Coronary artery (tissue), 2 donors: ENCODE results near the gene CMTM1.

ENCODE experiments used
- DNase-seq: peaks from one replicate; pipeline ENCODE4 v3.0.0-alpha.2; 2017; ENCODE audit warnings: low spot score
- H3K27ac ChIP-seq, 2 donors: fragments of 200-600 bp; sonication (generic); one replicate each; pipeline ENCODE4 v1.5.1; 2016 to 2019
- H3K4me3 ChIP-seq: fragments of 200-600 bp; sonication (generic); 2 replicates; pipeline ENCODE4 v1.5.1; 2016; ENCODE audit warnings: mild to moderate bottlenecking, moderate library complexity
- CTCF ChIP-seq: fragments of 200-600 bp; sonication (generic); IDR thresholded peaks from one replicate; pipeline ENCODE4 v1.5.1; 2019; ENCODE audit warnings: antibody characterized with exemption

CMTM1 gene

DNA sequence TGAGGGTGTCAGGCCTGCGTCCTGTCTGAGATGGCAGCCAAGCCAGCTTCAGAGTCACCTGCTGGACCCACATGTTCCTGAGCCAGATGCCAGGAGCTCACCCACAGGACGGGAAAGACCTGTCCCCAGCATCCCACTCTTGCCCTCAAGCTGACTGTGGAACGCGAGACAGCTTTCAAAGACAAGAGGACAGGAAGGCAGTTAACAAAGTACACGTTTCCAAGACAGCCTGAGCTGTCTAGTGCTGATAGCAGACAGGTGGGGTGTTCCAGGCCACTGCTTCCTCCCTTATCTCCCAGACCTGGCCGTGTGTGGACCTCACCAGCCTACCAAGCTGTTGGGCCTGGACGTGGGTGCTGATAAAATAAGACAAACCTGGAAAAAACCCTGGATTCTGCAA lies 51.5 kb downstream of the CMTM1 start:
- no peak for TF ChIP-seq CTCF
- no peak overlapping the region for H3K4me3 ChIP-seq
- no peak overlapping the region for H3K27ac ChIP-seq
- no peak for DNase-seq

GRCh38 chr16:66618588-66619375 lies 52.5 kb downstream of the CMTM1 start:
- DNase-seq, result no peak
- H3K27ac ChIP-seq, result peak overlapping the region in 1 of 2 donors; percentile 61
- no peak for TF ChIP-seq CTCF
- H3K4me3 ChIP-seq, result no peak overlapping the region

DNA sequence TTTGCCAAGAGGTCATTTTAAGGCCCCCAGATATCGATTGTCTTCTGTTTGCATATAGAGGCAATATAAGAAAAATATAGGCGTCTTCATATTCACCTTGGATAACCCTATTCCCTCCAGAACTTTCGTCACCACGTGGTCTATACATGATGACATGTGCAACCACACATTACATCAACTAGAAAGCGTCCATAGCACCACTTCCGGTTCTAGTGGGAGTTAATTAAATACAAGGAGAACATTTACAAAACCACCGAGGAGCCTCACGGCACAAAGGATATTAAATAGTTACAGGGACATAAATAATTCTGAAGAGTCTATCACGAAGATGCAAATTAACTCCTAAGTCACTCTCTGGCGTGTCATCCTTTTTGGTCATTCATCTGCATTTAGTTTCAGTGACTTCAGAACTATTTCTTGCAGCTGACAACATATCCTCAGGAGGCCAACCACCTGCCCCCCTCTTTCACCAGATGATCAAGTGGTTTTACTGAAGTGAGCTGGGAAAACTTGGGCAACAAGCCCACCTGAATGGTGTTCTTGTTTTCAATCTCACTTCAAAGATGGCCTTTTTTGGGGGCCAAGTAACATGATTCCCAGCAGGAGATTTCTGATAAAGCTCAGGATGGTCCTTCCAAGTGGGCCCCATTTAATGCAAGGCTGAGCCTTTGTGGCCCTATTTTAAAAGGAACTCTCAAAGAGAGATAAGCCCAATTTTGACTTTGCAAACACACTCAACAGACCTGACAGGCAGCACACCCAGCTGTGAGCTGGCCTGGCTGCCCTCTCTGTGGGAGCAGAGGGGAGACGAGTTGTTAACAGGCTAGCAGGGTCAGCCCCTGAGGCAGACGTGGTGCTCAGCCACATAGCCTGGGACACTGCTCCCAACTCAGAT lies 53.5 kb downstream of the CMTM1 start:
- TF ChIP-seq CTCF, result no peak
- peak; percentile 56 for DNase-seq
- H3K4me3 ChIP-seq, result no peak overlapping the region
- no peak overlapping the region for H3K27ac ChIP-seq

DNA sequence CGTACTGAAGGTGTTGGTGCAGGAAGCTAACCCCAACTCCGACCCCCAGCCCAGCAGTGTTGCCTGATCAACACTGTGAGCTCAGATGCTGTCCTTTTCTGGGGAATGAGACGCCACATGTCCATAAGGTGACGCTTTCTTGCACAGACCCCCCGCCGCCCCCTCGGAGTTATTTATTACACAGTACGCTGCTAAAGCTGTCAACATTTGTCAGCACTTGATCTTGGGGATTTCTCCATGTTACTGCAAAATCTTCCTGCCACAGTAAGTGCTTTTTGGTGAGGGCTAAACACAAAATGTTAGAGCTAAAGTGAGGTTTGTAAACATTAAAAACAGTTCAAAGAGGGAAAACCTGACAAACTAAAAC lies 54.2 kb downstream of the CMTM1 start:
- DNase-seq, result no peak
- TF ChIP-seq CTCF, result no peak
- H3K27ac ChIP-seq, result no peak overlapping the region
- H3K4me3 ChIP-seq, result no peak overlapping the region

DNA sequence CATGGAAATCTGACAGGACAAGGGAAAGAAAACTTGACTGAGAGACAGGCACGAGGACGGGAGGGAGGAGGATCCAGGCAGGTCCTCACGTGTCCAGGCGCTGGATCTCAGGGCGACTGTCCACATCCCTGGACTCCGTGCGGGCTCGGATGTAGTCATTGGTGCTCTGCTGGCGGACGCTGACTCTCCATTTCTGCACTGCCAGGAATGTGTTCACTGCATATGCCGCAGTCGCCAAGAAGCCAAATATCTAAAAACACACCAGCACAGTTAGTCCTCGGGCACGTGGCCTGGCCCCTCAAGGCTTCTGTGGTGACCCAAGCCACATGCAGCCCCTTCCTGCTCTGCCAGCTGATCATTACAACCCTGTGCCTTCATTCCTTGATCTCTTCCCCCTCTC lies 55.7 kb downstream of the CMTM1 start:
- DNase-seq, result peak; percentile 57
- no peak overlapping the region for H3K27ac ChIP-seq
- H3K4me3 ChIP-seq, result no peak overlapping the region
- TF ChIP-seq CTCF, result no peak

- Histone ChIP-seq H3K4me3 (no peak overlapping the region), H3K27ac (no peak overlapping the region)
- no peak for TF ChIP-seq CTCF
- DNase-seq, result peak; percentile 21
These were observed 56.6 kb downstream of the CMTM1 start for GRCh38 chr16:66622863-66623262.
